Natural killer cell (primary cell): ENCODE measurements around the gene SLC35C1. TPM values are rescaled to one million over a fixed set of nuclear protein-coding genes. Genes with fewer than 3 reads are reported as not detected.
A peak's percentile ranks its signal among the peaks of the same experiment; 100 is the strongest.

Experiments used
- ATAC-seq, 3 donors: fragments of 150-1000 bp in 2 of 3; fragments of 200-7000 bp in 1 of 3; cut with Tn5 transposase; 1 replicate in 1 of 3; 2 replicates in 2 of 3; pipeline ENCODE4 v1.10.0; 2021; ENCODE audit warnings: mild to moderate bottlenecking in 2 of 3, moderate library complexity in 2 of 3
- DNase-seq, 2 donors: peaks; one replicate each; pipeline versions ENCODE4 v3.0.0 to v3.0.0-alpha.2; 2013 to 2021; ENCODE audit warnings: mixed read lengths in 1 of 2
- H3K27ac ChIP-seq: one replicate; pipeline ENCODE4 v1.5.1; 2013; ENCODE audit warnings: mild to moderate bottlenecking, low read length
- H3K27me3 ChIP-seq: one replicate; pipeline ENCODE4 v1.6.1; 2013; ENCODE audit warnings: low read length; ENCODE audit not compliant: control insufficient read depth, insufficient read depth
- H3K36me3 ChIP-seq: one replicate; pipeline ENCODE4 v1.6.1; 2013; ENCODE audit warnings: low read length; ENCODE audit not compliant: control insufficient read depth, insufficient read depth
- H3K4me1 ChIP-seq: one replicate; pipeline ENCODE4 v1.6.1; 2013; ENCODE audit warnings: low read length; ENCODE audit not compliant: control insufficient read depth, insufficient read depth
- H3K4me3 ChIP-seq: one replicate; pipeline ENCODE4 v1.5.1; 2013; ENCODE audit warnings: low read length
- H3K9me3 ChIP-seq: one replicate; pipeline ENCODE4 v1.6.1; 2013; ENCODE audit warnings: low read length; ENCODE audit not compliant: control insufficient read depth, insufficient read depth
- H3K27ac Mint-ChIP-seq, 2 donors: one replicate each; pipeline ENCODE4 v1.8.0; 2022; ENCODE audit warnings: mild to moderate bottlenecking in 2 of 2, mixed read lengths in 2 of 2, moderate library complexity in 1 of 2
- H3K27me3 Mint-ChIP-seq, 2 donors: one replicate each; pipeline ENCODE4 v1.8.0; 2022; ENCODE audit warnings: low read depth in 2 of 2, mixed read lengths in 2 of 2
- H3K36me3 Mint-ChIP-seq: one replicate; pipeline ENCODE4 v1.8.0; 2022; ENCODE audit warnings: mixed read lengths
- H3K4me1 Mint-ChIP-seq, 2 donors: one replicate each; pipeline ENCODE4 v1.8.0; 2022; ENCODE audit warnings: mixed read lengths in 2 of 2
- H3K4me3 Mint-ChIP-seq: one replicate; pipeline ENCODE4 v1.8.0; 2022; ENCODE audit warnings: mild to moderate bottlenecking, moderate library complexity, mixed read lengths
- H3K9me3 Mint-ChIP-seq, 2 donors: one replicate each; pipeline ENCODE4 v1.8.0; 2022; ENCODE audit warnings: mixed read lengths in 2 of 2
- WGBS: methylation state at CpG from one replicate; pipeline ENCODE4 v1.1.7; 2013; ENCODE audit warnings: missing lambda C conversion rate; ENCODE audit not compliant: insufficient coverage; 5-methylcytosine and 5-hydroxymethylcytosine counted together
- intact Hi-C: fragments of 100-400 bp; cut with micrococcal nuclease; formaldehyde crosslinking; loops from one replicate; pipeline ENCODE4 v1.14.2; 2022
- total RNA-seq, 4 donors: library from RNA; stranded (reverse); fragments of 120-200 nt in 1 of 4; gene quantifications; one replicate each; pipeline versions ENCODE4 v1.2.3 to v1.2.4, GENCODE V29; 2013 to 2022
- TF ChIP-seq, protein P1 (sequence below): fragments of 200-600 bp; IDR thresholded peaks from one replicate; pipeline ENCODE4 v1.8.0; 2022; ENCODE audit warnings: antibody characterized with exemption

Gene SLC35C1
- total RNA-seq, 3 donors from 2014 or later (not counting 1 experiment from before 2014, with no cell fraction given), result 7.1 to 11.9 (median 9.5) TPM

DNA sequence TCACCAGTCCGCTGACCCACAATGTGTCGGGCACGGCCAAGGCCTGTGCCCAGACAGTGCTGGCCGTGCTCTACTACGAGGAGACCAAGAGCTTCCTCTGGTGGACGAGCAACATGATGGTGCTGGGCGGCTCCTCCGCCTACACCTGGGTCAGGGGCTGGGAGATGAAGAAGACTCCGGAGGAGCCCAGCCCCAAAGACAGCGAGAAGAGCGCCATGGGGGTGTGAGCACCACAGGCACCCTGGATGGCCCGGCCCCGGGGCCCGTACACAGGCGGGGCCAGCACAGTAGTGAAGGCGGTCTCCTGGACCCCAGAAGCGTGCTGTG is 6.1 kb downstream of the SLC35C1 start:
- H3K27me3 ChIP-seq, result no peaks in the 10 kb centered on the region
- H3K9me3 ChIP-seq, result no peaks in the 10 kb centered on the region
- H3K9me3 Mint-ChIP-seq, result no peaks in the 10 kb centered on the region
- H3K4me3 ChIP-seq, result no peak overlapping the region
- H3K27ac Mint-ChIP-seq, result no peak overlapping the region
- TF ChIP-seq, protein P1, sequence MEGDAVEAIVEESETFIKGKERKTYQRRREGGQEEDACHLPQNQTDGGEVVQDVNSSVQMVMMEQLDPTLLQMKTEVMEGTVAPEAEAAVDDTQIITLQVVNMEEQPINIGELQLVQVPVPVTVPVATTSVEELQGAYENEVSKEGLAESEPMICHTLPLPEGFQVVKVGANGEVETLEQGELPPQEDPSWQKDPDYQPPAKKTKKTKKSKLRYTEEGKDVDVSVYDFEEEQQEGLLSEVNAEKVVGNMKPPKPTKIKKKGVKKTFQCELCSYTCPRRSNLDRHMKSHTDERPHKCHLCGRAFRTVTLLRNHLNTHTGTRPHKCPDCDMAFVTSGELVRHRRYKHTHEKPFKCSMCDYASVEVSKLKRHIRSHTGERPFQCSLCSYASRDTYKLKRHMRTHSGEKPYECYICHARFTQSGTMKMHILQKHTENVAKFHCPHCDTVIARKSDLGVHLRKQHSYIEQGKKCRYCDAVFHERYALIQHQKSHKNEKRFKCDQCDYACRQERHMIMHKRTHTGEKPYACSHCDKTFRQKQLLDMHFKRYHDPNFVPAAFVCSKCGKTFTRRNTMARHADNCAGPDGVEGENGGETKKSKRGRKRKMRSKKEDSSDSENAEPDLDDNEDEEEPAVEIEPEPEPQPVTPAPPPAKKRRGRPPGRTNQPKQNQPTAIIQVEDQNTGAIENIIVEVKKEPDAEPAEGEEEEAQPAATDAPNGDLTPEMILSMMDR, result no peak
- DNase-seq, result no peak
- ATAC-seq, result no peak
- no peaks in the 10 kb centered on the region for H3K36me3 Mint-ChIP-seq
- 91% methylated on average over 17 of the region's 17 CpGs for WGBS
- intact Hi-C loops, result no loop called here
- peaks cover 24% of the 10 kb centered on the region for H3K4me1 ChIP-seq
- H3K36me3 ChIP-seq, result peaks cover 21% of the 10 kb centered on the region
- no peak overlapping the region for H3K4me3 Mint-ChIP-seq
- no peak overlapping the region for H3K27ac ChIP-seq
- H3K27me3 Mint-ChIP-seq, result no peaks in the 10 kb centered on the region
- peaks cover 36 to 39% of the 10 kb centered on the region in 2 donors for H3K4me1 Mint-ChIP-seq

DNA sequence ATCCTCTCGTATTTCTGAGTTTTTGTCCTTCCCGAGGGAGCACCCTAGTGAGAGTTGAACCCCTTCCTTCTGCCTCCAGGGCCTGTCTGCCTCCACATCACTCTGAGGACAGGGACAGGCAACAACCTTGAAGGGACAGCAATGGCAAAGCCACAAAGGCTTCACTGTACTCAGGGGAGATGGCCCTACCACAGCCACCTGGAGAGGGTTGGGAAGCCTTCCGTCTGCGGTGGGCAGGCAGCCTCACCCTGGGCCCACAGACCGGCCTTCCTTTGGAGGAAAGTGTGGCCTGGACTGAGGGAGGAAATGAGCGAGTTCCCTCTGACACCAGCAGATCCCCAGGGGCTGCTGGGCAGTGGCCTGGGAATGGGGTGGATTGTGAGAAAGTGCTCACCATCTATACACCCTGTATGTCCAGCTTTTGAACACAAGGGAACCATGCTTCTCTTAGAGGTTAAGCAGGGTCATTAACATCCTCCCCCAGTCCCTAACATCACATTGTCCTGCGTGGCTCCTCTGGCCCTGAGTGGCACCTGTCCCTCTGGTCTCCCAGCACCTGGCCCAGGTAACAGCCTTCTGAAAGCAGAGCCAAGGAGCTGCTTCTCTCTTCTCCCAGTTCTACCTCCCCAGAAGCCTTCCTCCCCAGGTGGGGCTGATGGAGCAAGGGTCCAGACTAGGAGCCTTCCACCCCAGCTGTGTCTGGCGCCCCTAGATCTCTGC is 6.8 kb downstream of the SLC35C1 start:
- WGBS, result 96% methylated on average over 8 of the region's 8 CpGs
- H3K4me3 Mint-ChIP-seq, result no peak overlapping the region
- peaks cover 29 to 34% of the 10 kb centered on the region in 2 donors for H3K4me1 Mint-ChIP-seq
- DNase-seq (no peak), ATAC-seq (no peak)
- H3K36me3 ChIP-seq, result peaks cover 21% of the 10 kb centered on the region
- H3K4me3 ChIP-seq, result no peak overlapping the region
- H3K4me1 ChIP-seq, result peaks cover 18% of the 10 kb centered on the region
- intact Hi-C loops, result no loop called here
- H3K9me3 Mint-ChIP-seq, result no peaks in the 10 kb centered on the region
- H3K27ac ChIP-seq, result no peak overlapping the region
- H3K9me3 ChIP-seq, result no peaks in the 10 kb centered on the region
- H3K27ac Mint-ChIP-seq, result no peak overlapping the region
- TF ChIP-seq, protein P1, result no peak
- H3K27me3 Mint-ChIP-seq, result no peaks in the 10 kb centered on the region
- H3K36me3 Mint-ChIP-seq, result no peaks in the 10 kb centered on the region
- H3K27me3 ChIP-seq, result no peaks in the 10 kb centered on the region

DNA sequence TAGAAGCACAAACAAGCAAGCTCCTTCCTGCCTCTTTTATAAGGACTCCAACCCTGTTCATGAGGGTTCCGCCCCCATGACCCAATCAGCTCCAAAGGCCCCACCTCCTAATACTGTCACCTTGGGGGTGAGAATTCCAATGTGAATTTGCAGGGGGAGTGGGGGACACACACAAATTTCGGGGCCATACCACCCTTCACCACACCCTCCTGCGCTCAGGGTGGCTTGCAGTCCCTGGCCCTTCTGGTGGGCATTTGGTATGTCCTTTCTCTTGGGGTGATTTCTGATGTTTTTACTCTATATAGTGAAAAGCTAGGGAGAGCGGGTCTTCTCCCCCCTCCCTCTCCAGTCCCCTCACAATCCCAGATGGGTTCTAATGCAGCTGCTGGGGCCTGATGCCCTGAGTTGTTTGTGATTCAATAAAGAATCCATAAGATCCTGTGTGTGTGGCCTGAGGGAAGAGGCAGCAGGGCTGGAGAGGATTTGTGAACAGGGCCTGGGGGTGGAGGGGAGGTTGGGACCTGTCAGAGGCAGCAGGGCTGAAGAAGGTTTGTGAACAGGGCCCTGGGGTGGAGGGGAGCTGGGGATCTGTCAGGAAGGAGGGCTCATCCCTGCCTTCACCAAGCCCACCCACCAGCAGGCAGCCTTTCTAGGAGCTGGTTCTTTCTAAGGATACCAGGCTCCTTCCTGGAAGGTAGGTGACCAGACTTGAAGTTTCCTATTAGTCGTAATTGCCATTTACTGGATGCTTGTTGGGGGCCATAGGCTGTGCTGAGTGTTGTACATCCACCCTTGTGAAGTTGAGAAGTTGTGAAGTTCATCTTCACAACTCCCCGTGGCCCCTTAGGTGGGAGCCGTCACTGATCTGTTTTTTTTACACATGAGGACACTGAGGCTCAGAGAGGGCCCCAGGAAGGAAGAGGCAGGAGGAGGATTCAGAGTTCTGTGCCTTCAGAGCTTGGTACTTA is 7.9 kb downstream of the SLC35C1 start:
- no peaks in the 10 kb centered on the region for H3K36me3 Mint-ChIP-seq
- no peaks in the 10 kb centered on the region for H3K27me3 Mint-ChIP-seq
- no peak overlapping the region for H3K4me3 Mint-ChIP-seq
- H3K4me1 ChIP-seq, result peaks cover 6% of the 10 kb centered on the region
- 76% methylated on average over 3 of the region's 7 CpGs for WGBS
- peaks cover 21% of the 10 kb centered on the region for H3K36me3 ChIP-seq
- intact Hi-C loops, result no loop called here
- no peak overlapping the region for H3K4me3 ChIP-seq
- peak overlapping the region in 1 of 2 donors; percentile 31 for H3K27ac Mint-ChIP-seq
- TF ChIP-seq, protein P1, result no peak
- no peaks in the 10 kb centered on the region for H3K9me3 Mint-ChIP-seq
- H3K27ac ChIP-seq, result no peak overlapping the region
- no peak for DNase-seq
- H3K9me3 ChIP-seq, result no peaks in the 10 kb centered on the region
- peaks cover 18 to 23% of the 10 kb centered on the region in 2 donors for H3K4me1 Mint-ChIP-seq
- no peak for ATAC-seq
- H3K27me3 ChIP-seq, result no peaks in the 10 kb centered on the region
